GM19035 (cell line): ENCODE results near the gene LILRA2.
"Not testable (repeated sequence)": the region's sequence is repeated elsewhere in the genome, so short reads cannot be mapped to it uniquely, and the experiment has no call there.

ENCODE experiments used
- ATAC-seq: cut with Tn5 transposase; IDR thresholded peaks from one replicate; pipeline ENCODE4 v1.9.1; 2021; ENCODE audit not compliant: unreplicated experiment

LILRA2 gene

GRCh38 chr19:54570316-54570715, 3.3 kb upstream of the LILRA2 start:
- ATAC-seq = no peak

- not testable (repeated sequence) for ATAC-seq
Observed at GRCh38 chr19:54571715-54572615, 1.6 kb upstream of the LILRA2 start.

- no peak for ATAC-seq
Observed at GRCh38 chr19:54572696-54573311, 786 bp upstream of the LILRA2 start.

- no peak for ATAC-seq
Observed at GRCh38 chr19:54574051-54574450, 461 bp downstream of the LILRA2 start.

DNA sequence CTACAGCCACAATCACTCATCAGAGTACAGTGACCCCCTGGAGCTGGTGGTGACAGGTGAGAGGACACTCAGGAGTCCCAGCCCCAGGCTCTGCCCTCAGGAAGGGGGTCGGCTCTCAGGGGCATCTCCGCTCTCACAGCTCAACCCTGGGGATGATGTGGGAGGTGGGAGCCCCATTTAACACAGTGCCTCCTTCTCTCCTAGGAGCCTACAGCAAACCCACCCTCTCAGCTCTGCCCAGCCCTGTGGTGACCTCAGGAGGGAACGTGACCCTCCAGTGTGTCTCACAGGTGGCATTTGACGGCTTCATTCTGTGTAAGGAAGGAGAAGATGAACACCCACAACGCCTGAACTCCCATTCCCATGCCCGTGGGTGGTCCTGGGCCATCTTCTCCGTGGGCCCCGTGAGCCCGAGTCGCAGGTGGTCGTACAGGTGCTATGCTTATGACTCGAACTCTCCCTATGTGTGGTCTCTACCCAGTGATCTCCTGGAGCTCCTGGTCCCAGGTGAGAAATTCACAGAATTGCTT, 1.0 kb downstream of the LILRA2 start:
- ATAC-seq = no peak

GRCh38 chr19:54575205-54575604, 1.6 kb downstream of the LILRA2 start:
- not testable (repeated sequence) for ATAC-seq

DNA sequence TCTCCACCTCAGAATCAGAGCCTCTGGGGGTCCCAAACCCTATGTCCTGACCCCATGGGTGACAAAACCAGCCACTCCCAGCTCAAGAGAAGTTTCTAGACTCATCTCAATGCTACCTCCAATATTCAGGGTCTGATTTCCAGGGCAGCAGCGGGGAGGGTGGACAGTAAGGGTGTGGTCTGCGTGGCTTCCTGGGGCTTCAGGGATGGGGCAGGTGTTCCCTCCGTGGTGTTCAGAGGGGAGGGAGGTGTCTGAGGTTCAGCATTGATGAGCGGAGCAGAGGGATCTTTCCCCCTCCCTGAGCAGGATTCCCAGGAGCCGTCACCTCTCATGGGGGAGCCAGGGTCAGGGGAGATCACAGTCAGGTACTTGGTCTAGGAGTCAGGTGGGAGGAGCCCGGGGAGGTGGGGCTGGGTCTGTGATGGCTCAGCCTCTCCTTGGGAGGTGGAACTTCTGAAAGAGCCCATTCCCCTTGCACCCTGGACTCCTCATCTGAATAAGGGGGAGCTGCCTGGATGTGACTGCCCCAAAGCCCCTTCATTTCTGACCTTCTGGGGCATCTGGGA, 2.9 kb downstream of the LILRA2 start:
- ATAC-seq = no peak

GRCh38 chr19:54577334-54577733, 3.7 kb downstream of the LILRA2 start:
- ATAC-seq = no peak

DNA sequence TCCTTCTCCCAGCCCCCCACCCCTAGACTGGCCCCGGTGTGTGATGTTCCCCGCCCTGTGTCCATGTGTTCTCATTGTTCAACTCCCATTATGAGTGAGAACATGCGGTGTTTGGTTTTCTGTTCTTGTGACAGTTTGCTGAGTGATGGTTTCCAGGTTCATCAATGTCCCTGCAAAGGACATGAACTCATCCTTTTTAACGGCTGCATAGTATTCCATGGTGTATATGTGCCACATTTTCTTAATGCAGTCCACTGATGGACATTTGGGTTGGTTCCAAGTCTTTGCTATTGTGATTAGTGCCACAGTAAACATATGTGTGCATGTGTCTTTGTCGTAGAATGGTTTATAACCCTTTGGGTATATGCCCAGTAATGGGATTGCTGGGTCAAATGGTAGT, 4.7 kb downstream of the LILRA2 start:
- not testable (repeated sequence) for ATAC-seq

DNA sequence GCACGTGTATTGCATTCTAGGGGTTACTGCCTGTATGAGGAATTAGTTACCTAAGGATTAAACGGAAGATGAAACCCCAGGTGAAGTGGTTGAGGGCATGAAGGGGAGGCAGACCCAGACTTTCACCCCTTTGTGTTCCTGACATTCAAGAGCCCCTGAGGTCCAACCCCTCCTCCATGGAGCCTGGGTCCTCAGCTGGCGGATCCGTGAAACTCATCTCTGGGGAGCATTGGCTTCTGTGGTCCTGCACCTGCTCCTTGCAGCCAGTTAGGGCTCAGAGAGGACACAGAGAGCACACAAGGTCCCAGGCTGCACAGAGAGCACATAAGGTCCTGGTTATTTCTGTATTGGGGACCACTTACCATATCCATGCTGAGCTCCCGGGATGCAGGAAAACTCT, 12.8 kb downstream of the LILRA2 start:
- no peak for ATAC-seq

GRCh38 chr19:54587026-54587425, 13.4 kb downstream of the LILRA2 start:
- no peak for ATAC-seq

DNA sequence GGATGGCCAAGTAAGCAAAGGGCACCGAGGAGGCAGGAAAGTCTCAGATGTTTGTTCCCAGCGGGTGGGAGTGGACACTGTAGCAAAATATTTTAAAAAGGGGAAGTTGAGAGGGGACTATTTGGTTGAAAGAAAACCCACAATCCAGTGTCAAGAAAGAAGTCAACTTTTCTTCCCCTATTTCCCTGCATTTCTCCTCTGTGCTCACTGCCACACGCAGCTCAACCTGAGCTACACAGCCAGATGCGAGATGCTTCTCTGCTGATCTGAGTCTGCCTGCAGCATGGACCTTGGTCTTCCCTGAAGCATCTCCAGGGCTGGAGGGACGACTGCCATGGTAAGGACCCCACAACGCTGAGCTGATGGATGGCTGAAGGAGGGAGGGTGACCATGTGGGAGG, 19.9 kb downstream of the LILRA2 start, which contains the start of gene LILRA1:
Gene LILRA1 (plus strand): TSS at position 188 of the 400 bp plus-strand sequence. CDS start 613 bp downstream, outside the sequence.
- not testable (repeated sequence) for ATAC-seq

GRCh38 chr19:54593931-54594626, 20.5 kb downstream of the LILRA2 start:
- ATAC-seq = not testable (repeated sequence)

- no peak for ATAC-seq
Observed at GRCh38 chr19:54594737-54595136, 21.1 kb downstream of the LILRA2 start.

DNA sequence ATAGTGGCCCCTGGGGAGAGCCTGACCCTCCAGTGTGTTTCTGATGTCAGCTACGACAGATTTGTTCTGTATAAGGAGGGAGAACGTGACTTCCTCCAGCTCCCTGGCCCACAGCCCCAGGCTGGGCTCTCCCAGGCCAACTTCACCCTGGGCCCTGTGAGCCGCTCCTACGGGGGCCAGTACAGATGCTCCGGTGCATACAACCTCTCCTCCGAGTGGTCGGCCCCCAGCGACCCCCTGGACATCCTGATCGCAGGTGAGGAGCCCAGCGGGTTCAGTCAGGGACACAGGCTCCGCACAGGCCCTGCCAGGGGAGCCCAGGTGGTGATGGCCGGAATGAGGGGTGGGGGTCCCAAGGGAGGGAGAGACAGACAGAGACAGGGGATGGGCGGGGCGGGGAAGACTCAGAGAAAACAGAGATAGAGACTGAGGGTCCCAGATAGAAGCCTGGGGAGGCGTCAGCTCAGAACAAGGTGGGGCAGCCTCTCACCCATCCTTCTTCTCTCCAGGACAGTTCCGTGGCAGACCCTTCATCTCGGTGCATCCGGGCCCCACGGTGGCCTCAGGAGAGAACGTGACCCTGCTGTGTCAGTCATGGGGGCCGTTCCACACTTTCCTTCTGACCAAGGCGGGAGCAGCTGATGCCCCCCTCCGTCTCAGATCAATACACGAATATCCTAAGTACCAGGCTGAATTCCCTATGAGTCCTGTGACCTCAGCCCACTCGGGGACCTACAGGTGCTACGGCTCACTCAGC, 22.3 kb downstream of the LILRA2 start:
- ATAC-seq = not testable (repeated sequence)

- ATAC-seq = no peak
Observed at GRCh38 chr19:54600212-54600611, 26.6 kb downstream of the LILRA2 start.

- no peak for ATAC-seq
Observed at GRCh38 chr19:54606230-54606629, 32.6 kb downstream of the LILRA2 start.

GRCh38 chr19:54606891-54607784, 33.5 kb downstream of the LILRA2 start:
- ATAC-seq = peak; percentile 73

DNA sequence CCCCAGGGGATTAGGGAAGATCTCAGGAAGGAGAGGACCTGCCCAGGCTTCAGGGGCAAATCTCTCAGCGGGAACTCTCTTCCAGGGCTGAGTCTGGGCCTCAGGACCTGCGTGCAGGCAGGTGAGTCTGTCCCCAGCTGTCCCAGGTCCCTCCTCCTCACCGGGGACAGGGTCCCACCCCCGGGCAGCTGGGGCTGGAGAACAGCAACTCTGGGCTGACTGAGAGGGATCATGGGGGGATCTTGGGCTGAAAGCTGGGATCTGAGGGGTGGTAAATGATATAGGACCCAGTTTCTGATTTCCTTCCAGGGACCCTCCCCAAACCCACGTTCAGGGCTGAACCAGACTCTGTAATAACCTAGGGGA, 34.2 kb downstream of the LILRA2 start:
- no peak for ATAC-seq
